ENCODE measurements around the gene DHRSX.

Gene DHRSX

DNA sequence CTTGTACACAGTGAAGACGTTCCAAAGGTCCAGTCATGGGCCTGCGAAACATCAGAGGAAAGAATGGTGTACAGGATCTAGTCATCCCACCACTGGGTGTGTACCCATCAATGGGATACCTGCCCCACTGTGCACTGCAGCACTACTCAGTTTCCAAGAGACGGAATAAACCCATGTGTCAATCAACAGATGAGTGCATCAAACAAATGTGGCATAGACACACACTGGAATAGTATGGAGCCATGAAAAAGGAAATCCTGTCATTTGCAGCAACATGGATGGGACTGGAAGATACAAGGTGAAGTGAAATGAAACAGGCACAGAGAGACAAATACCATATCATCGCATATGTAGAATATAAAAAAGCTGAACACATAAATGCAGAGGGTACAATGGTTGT lies 48.0 kb downstream of the DHRSX start:
- no peak for DNase-seq

DNA sequence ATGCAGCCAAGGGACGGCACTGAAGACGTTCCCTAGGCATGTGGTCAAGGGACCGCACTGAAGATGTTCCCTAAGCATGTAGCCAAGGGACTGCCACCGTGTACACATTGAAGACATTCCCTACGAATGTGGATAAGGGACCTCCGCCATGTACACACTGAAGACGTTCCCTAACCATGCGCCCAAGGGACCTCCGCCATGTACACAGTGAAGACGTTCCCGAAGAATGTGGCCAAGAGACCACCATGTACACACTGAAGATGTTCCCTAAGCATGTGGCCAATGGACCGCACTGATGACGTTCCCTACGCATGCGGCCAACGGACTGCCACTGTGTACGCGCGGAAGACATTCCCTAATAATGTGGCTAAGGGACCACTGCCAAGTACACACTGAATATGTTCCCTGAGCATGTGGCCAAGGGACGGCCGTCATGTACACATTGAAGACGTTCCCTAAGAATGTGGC lies 48.4 kb downstream of the DHRSX start:
- DNase-seq = no peak

DNA sequence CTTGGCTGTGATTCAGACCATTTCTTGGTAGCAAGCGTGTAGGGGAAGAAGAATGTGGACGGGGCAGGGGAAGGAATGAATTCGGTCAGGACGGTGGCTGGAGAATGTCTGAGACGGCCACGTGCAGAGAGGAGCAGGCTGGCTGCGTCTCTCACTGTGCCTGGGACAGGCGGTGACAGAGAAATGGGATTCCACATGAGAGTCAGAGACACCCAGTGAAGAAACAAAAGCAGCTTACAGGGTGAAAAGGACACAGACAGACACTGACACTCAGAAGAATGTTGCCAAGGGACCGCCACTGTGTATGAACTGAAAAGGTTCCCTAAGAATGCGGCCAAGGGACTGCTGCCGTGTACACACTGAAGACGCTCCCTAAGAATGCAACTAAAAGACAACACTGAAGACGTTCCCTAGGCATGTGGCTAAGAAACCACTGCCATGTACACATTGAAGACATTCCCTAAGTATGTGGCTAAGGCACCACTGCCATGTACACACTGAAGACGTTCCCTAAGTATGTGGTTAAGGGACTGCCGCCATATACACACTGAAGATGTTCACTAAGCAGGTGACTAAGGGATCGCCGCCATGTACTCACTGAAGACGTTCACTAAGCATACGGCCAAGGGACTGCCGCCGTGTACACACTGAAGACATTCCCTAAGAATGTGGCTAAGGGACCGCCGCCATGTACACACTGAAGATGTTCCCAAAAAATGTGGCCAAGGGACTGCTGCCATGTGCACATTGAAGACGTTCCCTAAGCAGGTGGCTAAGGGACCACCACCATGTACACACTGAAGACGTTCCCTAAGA lies 49.1 kb downstream of the DHRSX start:
- DNase-seq = no peak

DNA sequence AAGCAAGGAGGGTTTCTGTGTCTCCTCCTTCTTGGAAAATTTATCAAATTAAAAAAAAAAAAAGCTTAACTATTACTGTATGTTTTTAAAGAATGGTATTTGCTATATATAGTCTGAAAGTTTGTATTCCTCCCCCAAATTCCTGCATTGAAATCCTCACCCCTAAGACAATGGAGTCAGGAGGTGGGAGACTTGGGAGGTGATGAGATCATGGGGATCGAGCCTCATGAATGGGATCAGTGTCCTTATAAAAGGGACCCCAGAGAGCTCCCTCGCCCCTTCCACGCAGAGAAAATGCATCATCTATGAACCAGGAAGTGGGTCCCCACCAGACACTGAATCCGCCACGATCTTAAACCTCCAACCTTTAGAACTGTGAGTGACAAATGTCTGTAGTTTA lies 50.1 kb downstream of the DHRSX start:
- no peak for DNase-seq

DNA sequence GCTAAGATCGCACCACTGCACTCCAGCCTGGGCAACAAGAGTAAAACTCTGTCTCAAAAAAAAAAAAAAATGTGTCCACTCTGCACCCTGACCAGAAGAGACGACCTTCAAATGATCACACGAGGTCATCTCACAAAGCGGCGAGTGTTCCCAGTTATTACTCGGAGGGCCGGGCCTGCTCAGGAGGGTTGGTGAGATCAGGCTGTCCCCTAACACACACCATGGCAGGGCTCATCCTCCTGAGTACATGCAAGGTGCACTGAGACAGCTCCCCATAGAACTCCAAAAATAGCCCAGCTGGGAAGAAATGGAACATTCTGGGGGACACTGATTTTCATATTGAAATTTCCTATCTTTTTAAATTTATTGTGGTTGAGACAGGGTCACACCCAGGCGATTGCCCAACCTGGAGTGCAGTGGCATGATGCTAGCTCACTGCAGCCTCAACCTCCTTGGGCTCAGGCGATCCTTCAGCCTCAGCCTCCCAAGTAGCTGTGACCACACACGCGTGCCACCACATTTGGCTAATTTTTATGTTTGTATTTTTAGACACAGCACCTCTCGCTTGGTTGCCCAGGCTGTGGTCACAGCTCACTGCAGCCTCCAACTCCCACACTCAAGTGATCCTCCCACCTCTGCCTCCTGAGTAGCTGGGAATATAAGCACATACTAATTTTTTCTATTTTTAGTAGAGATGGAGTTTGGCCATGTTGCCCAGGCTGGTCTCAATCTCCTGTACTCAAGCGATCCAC lies 51.5 kb downstream of the DHRSX start:
- no peak for DNase-seq

DNA sequence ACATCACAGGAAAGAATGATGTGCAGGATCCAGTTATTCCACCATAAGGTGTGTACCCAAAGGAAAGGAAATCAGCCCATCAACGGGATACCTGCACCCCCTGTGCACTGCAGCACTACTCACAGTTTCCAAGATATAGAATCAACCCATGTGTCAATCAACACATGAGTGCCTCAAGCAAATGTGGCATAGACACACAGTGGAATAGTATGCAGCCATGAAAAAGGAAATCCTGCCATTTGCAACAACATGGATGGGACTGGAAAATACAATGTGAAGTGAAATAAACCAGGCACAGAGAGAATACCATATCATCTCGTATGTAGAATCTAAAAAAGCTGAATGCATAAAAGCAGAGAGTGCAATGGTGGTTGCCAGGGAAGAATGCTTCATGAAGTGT lies 53.3 kb downstream of the DHRSX start:
- DNase-seq = no peak

DNA sequence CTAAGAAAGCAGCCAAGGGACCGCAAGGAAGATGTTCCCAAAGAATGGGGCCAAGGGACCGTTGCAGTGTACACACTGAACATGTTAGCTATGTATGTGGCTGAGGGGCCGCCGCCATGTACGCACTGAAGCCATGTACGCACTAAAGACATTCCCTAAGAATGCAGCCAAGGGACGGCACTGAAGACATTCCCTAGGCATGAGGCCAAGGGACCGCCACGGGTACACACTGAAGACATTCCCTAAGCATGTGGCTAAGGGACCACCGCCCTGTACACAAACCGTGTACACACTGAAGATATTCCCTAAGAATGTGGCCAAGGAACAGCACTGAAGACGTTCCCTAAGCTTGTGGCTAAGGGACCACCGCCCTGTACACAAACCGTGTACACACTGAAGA lies 54.0 kb downstream of the DHRSX start:
- no peak for DNase-seq

DNA sequence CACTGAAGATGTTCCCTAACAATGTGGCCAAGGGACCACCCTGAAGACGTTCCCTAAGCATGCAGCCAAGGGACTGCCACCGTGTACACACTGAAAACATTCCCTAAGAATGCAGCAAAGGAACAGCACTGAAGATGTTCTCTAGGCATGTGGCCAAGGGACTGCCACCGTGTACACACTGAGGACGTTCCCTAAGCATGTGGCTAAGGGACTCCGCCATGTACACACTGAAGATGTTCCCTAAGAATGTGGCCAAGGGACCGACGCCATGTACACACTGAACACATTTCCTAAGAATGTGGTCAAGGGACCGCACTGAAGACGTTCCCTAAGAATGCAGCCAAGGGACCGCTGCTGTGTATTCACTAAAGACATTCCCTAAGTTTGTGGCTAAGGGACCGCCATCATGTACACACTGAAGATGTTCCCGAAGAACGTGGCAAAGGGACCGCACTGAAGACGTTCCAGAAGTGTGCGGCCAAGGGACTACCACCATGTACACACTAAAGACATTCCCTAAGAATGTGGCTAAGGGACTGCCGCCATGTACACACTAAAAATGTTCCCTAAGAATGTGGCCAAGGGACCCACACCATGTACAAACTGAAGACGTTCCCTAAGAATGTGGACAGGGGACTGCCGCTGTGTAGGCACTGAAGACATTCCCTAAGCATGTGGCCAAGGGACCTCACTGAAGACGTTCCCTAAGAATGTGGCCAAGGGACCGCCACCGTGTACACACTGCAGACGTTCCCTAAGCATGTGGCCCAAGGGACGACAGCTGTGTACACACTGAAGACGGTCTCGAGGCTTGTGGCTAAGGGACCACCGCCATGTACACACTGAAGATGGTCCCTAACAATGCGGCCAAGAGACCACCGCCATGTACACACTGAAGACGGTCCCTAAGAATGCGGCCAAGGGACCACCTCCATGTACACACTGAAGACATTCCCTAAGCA lies 54.8 kb downstream of the DHRSX start:
- no peak for DNase-seq

DNA sequence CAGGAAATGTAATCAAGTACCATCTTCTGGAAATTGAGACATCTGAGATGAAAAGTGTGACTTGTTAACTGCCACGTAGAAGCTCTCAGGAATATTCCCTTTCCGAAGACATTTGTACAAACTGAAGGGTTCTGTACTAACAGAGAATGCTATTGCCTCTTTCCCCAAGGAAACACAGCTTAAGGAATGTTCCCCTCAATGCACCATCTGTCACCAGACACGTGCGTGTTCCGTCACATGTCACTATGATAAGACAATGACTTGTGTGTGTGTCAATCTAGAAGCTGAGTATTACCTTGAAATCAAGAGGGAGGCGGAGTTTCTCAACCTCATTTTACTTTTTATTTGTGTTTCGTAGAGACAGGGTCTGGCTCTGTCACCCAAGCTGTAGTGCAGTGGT lies 58.1 kb downstream of the DHRSX start:
- DNase-seq = no peak

DNA sequence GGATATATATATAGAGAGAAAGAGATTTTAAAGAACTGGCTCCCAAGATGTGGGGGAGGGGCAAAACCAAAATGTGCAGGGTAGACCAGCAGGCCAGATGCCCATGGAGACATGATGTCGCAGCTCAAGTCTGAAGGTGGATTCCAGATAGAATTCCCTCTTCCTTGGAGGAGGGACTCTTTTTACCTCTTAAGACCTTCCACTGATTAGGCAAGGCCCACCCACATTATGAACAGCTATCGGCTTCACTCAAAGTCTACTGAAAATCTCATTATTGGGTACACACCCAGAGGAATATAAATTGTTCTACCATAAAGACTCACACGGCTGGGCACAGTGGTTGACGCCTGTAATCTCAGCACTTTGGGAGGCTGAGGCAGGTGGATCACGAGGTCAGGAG lies 59.3 kb downstream of the DHRSX start:
- DNase-seq = no peak

DNA sequence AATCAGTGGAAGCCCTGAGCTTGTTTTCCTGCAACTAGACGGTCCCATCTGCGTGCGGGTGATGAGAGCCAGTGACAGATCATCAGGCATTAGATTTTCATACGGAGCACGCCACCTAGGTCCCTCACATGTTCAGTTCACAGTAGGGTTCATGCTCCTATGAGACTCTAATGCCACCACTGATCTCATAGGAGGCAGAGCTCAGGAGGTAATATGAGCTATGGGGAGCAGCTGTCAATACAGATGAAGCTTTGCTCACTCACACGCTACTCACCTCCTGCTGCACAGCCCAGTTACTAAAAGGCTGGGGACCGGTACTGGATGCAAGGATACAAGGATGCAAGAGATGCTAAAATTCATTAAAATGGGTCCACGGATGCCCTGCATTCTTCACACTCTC lies 61.2 kb downstream of the DHRSX start:
- no peak for DNase-seq

DNA sequence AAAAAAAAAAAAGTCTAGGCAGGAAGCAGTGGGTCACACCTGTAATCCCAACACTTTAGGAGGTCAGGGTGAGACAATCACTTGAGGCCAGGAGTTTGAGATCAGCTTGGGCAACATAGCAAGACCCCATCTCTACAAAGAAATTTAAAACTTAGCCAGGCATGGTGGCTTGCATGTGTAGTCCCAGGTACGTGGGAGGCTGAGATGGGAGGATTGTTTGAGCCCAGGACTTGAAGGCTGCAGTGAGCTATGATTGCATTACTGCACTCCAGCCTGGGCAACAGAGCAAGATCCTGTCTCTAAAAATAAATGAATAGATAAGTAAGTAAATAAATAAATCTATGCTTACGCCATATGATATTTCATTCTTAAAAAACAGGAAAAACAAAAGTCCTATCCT lies 65.3 kb downstream of the DHRSX start:
- no peak for DNase-seq

DNA sequence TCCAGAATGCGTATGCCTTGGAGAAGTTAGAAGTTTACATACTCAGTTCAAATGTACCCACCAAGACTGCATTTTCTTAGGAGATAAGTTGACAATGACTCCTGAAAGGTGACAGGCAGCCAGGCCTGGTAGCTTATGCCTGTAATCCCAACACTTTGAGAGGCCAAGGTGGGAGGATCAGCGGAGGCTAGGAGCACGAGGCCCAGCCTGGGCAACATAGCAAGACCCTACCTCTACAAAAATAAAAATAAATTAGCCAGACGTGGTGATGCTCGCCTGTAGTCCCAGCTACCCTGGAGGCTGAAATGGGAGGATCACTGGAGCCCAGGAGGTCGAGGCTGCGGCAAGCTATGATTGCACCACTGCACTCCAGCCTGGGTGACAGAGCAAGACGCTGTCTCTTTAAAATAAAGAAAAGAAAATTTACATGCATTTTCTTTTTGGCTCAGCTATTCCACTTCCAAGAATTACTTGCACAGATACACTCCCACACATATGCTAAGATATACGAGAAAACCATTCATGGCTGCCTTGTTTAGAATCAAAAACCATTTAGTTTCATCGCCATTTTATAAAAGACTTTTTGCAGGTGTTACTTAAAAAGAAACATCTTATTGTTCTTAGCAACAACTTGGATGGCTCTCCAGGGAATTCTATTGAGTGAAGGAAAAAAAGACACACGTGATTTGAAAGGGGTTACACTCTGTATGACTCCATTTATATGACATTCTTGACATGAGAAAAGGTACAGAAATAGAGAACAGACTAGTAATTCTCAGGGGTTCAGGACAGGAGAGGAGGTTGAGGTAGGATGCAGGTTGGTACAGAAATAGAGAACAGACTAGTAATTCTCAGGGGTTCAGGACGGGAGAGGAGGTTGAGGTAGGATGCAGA lies 66.3 kb downstream of the DHRSX start:
- DNase-seq = no peak

DNA sequence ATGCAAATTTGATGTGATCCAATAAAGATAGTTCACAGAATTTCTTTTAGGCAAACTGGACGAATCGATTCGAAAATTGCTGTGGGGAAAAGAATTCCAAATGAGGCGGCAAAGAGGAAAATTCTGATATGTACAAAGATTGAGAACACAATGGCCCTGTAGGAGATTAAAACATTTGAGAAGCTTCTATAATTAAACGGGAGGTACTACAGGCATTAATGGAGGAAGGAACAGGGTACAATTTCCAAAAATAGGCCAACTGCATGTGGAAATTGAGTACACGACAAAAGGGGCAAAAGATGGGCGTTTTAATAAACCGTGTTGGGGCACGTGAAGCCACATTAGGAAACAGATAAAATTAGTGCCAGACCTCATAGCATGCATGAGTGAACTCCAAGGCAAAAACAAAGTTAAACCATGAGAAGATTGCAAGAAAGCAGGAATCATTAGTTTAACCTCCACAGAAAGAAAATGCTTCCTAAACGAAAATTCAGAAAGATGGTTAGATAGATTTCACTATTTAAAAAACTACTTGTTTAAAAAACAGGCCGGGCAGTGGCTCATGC lies 68.4 kb downstream of the DHRSX start:
- DNase-seq = no peak

DNA sequence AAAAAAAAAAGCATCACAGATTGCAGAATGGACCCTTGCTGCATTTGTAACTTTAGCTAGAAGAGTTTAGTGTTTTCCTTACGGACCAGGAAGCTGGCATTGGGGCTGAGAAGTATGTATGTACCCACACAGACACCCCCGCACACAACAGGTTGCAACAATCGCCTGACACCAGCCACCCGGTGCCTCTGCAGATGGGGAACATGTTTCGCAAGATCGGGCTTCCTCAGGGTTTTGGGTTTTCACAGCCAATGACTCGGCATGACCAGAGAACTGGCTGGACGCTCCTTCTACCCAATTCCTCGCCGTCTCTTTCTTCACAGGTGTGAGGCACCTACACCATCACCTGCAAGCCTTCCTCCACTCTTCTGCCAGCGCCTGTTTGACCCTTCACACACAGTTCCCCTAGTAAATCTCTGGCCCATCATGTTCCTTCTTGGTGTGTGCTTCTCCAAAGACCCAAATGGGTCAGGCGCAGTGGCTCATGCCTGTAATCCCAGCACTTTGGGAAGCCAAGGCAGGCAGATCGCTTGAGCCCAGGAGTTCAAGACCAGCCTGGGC lies 70.4 kb downstream of the DHRSX start:
- DNase-seq = no peak

DNA sequence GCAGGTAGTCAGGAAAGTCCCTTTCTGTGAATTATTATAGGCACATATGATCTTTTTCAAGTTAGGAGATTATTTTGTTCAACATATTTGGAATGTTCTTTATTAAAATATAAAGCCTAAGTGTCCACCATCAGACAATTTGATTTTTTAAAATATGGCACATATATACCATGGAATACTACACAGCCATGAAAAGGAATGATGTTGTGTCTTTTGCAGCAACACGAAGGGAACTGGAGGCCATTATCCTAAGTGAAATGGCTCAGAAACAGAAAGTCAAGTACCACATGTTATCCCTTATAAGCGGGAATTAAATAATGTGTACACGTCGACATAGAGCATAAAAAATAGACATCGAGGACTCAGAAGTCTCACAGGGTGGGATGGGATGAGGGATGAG lies 73.0 kb downstream of the DHRSX start:
- no peak for DNase-seq

DNA sequence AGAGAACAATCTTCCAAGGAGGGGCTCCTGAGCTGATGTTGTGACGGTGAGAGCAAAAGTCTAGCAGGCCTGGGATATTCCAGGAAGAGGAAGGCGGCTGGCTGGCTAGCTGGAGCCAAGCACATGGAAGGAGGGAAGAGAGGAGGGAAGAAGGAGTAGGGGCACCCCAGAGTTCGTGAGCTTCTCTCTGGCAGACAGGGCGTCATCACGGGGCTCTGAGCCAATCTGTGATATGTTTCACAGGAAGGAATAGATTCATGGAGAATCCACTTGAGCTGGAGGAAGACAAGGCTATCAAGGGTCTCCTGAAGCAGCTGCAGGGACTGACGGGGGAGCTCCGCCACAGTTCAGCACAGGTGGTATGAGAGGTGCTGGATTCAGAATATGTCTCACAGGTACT lies 73.6 kb downstream of the DHRSX start:
- DNase-seq = no peak

DNA sequence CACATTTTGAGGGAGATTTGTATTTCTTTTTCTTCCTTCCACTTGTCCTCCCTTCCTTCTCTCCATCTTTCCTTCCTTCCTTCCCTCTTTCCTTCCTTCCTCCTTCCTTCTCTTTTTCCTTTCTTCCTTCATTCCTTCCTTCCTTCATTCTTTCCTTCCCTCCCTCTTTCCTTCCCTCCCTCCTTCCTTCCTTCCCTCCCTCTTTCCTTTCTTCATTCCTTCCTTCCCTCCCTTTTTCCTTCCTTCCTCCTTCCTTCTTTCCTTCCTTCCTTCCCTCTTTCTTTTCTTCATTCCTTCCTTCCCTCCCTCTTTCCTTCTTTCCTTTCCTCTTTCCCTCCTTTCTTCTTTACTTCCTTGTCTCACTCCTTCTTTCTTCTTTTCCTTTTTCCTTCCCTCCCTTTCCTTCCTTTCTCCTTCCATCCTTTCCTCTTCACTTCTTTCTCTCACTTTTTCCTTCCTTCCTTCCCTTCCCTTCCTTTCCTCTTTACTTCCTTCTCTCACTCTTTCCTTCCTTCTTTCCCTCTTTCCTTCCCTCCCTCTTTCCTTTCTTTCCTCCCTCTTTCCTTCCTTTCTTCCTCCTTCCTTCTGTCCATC lies 74.4 kb downstream of the DHRSX start:
- DNase-seq = no peak

DNA sequence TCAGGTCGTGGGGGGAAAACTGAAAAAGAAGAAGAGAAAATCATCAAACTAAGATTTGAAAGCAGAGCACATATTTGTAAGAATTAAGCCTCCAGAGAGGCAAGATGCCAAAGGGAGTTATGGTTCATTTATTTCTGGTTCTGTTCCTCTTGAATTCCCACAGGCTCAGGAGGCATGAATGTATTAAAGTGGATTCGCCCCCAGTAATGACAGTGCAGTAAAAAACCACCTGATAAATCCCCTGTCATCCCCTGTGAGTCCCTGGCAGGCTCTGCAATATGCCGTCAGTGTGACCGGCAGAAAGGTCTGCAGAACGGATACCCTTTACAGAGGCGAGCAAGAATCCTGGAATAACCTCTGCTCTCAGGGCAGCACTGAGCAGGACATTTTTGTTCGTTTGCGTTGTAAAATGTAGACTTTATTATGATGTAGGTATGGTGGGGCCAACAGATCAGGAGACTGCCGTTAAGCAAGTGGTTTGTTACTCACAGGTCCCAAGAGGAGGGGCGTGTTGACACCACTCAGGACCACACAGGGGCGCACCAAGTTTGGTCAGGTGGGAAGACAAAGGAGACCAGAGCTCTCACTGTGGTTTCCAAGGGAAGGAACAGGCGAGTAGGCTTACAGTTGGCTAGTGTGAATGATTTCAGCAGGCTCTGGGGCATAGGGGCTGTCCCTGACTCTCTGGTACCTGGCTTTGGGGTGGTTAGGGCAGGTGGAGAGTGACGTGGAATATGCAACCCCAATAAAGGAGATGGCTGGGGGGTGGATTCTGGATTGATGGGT lies 75.3 kb downstream of the DHRSX start:
- no peak for DNase-seq

DNA sequence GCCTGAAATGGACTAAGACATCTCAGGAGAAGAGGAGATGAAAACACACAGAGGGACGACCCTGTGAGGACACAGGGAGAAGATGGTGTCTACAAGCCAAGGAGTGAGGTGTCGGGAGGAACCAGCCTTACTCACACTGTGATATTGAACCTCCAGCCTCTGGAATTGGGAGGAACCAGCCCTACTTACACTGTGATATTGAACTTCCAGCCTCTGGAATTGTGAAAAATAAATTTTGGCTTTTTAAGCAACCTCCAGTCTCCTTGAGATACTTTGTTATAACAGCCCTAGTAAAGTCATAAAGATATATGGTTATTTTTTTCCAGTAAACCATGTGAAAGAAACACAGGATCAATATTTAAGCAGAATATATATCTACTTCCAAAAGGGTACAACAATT lies 76.5 kb downstream of the DHRSX start:
- DNase-seq = no peak
